HG03025 (cell line): ENCODE data around the gene ZNF280D.

Experiments used
- ATAC-seq: cut with Tn5 transposase; IDR thresholded peaks from one replicate; pipeline ENCODE4 v1.9.1; 2021; ENCODE audit warnings: mild to moderate bottlenecking, moderate library complexity; ENCODE audit not compliant: unreplicated experiment, low FRiP score

The ZNF280D gene

DNA sequence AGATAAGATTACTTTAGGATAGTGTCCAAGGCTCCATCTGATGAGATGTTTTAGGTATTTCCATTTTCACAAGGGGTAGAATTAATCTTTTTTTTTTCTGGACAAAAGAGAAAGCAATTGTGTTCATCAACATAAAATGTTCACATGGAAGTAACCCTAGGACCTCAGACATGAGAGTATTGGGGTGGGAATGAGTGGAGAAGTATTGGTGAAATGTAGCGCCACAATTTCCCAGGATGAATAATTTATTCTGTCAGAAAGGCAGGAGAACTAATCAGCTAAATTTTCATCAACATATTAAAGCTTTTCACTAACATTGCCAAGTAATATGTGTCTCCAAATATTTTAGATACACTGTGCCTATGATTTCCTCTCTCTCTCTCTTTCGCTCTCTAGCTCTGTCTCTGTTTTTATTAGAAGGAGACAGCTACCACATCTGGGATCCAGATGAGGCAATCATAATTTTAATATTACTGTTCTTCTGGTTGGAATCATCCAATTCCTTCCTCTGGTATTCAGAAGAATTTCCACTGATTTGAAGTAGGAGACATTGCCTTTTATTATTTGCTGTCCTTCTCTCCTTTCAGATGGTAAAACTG is 21.6 kb upstream of the ZNF280D start:
- no peak for ATAC-seq

DNA sequence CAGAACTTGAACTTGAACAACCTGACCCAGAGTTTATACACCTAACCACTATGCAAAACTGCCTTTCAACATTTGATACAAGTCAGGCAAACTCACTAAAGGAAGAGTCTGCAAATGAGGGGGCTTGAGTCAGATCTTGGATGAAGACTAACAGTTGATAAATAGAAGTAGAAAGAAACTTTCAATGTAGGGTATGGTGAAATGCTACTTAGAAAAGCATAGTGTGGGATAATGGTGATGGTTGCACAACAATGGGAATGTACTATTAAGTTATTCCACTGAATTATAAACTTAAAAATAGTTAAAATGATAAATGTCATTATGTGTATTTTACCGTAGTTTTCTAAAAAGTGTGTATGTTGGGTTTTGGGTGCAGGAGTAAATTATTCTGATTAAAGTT is 19.7 kb upstream of the ZNF280D start:
- no peak for ATAC-seq

DNA sequence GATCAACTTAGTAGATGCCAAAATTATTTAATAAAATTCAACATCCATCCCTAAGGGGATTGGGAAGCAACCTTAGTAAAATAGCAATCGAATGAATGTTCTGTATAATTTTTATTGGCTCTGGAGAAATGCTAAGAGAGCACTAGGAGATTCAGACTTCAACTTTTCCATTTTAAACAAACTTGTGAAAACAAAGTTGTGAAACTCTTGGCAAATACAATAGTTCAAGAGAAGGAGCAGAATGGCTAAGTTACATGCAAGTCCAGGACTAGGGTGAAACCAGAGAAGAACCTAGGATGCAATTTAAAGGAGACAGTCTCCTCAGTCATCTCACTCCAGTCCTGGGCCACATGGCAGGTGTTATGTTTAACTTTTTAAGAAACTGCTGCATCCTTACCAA is 16.7 kb upstream of the ZNF280D start:
- no peak for ATAC-seq

DNA sequence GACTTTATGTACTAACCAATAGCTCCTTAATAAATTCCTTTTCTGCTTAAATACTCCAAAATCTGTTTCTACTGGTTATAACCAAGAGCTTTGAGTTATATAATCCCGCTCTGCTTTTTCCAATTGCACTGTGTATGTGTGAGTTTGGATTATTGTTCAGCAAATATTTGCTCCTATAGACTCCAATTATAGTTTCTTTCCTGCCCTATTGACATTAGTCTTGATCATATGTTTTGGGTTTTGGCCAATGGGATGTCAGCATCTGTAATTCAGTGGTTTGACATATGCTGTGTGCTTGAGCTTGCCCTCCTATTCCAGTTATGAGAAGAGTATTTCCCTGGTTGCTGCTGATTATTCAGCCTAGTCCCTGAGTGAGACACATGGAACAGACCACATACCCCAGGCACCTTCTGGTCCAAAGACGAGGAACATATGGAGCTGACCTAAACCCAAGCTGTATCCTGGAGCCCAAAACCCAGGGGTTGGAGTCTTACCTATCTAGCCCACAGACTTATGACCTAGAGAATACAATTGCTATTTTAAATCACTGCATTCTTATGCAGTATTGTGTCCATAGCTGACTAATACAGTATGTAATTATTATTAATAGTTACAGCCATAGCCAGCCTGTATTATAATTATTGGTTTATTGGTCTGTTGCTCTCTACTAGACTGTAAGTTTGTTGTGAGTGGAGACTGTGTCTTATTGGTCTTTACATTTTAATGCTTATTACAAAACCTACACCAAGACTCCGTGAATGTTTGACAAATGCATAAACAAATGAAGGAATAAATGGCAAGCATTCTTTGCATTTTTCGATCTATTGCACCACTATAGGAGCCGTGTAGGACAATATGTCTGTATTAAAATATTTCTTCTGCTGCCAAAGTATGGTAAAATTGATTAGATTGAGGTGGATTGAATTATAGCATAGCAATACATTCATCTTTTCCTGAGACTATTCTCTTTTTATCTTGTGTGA is 11.7 kb upstream of the ZNF280D start:
- ATAC-seq: no peak

DNA sequence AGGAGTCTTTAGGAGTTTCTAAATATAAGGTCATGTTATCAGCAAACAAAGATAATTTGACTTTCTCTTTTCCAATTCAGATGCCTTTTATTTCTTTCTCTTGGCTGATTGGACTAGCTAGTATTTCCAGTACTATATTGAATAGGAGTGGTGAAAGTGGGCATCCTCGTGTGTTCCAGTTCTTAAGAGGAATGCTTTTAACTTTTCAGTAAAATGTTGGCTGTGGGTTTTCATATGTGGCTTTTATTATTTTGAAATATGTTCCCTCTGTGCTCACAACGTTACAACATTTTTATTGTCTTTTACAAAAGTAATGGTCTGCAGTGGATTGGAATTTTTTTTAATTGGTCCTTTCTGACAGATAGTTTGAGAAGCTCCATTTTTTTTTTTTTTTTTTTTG is 8.2 kb upstream of the ZNF280D start:
- no peak for ATAC-seq

DNA sequence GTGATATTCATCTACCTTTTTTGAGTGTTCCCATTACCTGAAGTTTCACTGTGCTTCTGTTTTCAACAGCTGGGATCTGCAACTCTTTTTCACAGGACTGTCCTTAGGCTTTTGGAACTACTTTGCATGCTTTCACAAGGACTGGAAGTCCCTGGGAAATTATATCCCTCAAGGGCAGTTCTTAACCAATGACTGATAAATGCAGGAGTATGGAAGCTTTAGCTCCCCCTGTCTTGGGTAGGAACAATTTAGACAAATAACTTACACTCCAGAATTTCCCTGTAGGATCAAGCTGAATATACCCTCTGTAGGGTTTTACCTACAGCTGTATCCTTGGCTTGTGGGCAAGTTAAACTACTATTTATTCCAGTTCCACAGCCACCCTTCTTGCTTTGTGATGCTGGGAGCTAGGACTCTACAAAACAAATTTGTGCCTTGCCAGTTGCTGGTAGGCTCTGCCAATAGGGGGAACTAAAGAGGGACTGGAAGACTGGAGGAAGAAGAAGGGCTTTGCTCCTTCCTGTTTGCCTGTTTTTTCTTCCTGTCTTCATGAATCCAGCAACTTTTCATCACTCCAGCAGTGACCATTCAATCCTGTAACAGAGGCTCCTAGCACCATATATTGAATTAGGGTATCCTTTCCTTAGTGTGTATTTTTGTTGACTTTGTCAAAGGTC is 6.8 kb upstream of the ZNF280D start:
- ATAC-seq: no peak

DNA sequence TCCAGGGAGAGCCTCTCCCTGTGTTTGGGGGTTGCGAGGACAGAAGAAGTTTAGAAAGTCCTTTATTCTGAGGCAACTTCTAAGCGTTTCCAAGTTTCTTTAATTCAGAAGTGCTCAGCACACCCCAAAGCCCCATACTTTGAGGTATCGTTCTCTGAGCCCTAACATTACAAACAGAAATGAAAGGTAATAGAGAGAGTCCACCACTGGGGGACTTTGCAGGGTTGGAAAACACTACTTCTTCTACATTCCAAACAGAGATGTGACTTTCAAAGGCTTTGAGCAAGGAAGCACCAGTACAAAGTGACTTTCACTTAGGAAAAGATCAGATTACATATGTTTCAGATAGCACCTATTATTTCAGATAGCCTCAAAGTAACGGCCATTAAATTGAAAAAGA is 6.2 kb upstream of the ZNF280D start:
- ATAC-seq: no peak

DNA sequence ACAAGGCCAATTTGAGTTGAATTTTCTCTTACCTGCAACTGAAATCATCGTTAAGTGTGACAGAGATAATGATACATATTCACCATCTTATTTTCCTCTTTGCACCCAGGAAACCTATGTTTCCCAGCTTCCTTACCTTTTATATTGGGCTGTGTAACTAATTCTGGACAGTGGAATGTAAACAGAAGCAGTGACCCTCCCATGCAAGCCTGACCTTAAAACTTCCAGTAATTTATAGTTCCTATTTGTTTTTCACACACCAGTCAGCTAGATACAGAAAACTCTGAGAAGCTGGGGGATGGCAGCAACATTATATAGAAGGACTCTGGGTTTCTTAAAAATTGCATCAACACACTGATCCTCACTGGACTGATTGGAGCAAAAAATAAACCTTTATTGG is 4.5 kb upstream of the ZNF280D start:
- no peak for ATAC-seq

DNA sequence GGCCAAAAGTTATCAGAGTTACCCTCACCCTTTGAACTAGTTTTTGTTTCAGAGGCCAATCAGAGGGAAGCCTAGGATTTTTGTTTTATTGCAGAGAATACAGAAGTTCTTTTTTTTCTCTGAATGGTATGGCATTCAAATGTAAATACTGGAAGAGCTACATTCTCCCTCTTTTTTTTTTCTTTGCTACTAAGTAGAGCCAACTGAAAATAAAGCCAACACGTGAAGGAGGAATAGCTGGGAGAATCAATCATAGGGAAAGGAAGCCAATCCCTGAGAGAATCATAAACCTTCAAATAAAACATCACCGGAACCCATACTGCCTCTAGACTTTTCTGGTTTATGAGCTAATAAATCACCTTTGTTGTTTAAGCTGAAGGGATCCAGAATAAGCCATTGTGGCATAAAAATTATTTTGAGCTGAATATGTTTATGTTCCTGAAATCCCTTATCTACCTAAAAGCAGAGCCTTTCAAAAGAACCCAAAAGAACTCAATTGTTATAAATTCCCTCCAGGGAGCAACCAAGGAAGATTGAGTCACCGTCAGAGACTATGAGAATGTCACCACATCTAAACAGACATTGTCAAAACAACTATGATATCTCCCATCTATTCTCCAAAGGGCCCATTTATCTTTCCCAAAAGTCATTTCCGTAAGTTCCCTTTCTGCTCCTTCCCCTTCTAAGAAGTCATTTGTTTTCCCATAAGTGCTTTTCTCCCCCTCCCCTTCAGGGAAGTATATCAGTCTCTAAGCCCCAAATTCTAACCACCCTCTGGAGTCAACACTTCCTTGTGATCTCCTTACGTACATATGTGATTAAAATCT is 3.8 kb upstream of the ZNF280D start:
- no peak for ATAC-seq

DNA sequence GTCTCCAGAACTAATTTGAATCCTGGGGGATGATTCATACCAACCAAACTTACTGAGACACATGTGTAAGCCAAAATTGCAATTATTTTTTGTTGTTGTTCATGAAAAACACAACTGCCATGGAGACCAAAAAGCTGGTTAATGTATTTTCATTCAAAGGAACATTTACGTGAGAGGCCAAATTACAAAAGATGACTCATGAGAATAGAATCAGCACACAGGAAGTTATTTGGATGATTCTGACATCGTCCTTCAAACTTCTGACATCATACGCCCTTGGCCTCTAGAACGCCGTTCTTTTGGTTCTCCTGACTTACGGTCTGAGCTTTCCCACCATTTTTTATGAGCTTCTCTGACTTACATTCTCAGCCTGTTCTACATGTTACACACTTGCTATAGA is 3.0 kb upstream of the ZNF280D start:
- no peak for ATAC-seq

DNA sequence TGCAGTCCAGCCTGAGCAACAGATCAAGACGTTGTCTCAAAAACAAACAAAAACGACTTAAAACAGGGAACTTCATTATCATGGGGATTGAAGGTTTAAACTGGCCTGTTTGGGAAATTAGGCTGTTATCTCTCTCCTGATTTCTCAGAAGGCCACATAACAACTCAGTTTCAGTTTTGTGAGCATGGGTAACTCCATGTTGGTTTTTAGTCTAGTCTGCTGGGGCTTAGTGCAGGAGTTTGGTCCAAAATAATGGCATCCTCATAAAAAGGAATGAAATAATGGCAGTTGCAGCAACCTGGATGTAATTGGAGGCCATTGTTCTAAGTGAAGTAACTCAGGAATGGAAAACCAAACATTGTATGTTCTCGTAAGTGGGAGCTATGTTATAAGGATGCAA is 2.3 kb upstream of the ZNF280D start:
- no peak for ATAC-seq

DNA sequence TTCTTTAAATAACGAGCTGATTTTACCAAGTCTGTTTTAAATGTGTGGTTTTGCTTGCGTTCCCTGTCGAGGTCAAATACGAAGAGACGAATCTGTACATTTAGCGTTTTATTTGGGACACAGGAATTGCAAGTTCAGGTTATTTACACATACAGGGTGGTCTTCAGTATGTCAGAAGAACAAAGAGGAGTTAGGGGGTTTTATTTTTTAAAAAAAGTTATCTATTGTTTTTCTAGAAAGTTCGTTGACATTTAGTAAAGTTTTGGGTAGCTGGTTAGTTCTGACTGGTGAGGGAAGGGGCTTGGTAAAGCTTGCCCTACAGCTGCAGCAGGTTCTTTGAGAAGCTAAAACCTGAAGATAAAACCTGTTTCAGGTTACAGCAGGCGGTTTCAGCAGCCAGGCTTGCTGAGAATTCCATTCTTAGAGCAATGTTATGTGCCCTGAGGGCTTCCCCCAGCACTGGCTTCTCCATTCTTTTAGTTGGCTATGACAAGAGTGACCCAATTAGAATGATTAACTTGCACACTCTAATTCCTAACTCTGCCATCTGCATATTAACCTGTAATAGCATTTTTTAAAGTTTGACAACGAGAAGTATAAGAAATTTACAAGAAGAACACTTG is 815 bp upstream of the ZNF280D start:
- no peak for ATAC-seq

DNA sequence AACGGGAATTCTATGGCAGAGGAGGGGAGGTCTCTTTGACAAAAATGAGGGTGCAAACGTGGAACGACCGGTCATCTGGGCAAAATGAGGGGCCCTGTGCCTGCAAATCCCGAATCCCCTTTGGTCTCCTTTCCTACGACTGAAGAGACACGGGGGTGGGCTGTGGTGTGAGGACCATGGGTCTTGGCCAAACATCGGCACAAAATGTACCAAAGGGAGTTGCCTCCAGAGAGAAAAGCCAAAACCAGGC is 498 bp downstream of the ZNF280D start:
- ATAC-seq: peak; percentile 13

DNA sequence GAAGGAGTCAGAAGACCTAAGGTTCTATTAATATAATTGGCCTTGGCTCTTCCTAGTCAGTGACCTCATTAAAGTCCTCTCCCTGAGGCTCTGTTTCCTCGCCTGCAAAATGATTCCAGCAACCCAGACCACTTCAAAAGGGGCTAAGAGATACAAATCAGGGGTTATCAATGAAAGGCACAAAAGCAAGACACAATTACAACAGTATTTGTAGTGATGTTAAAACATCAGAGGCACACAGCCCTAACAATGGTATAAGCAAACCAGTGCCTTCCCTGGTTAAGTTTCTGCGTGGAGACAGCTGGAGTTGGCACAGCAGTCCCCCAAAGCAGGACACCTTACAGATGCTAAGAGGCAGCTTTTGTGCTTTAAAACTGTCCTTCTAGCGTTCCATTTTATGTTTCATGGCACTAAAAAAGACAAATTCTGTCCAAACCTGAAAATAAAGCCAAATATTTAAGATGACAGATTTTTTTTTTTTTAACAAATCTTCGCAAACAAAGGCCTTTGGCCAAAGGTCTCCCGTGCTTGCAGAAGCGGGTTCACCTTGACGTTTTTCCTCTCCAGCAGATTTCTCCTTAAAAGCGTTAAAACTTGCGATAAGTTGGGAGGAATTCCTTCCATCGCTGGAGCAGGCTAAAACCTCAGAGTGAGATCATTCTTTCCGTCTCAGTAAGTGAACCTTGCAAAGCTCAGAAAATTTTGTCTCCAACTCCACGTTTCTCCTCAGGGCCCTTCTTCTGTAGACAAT is 999 bp downstream of the ZNF280D start:
- ATAC-seq: no peak

DNA sequence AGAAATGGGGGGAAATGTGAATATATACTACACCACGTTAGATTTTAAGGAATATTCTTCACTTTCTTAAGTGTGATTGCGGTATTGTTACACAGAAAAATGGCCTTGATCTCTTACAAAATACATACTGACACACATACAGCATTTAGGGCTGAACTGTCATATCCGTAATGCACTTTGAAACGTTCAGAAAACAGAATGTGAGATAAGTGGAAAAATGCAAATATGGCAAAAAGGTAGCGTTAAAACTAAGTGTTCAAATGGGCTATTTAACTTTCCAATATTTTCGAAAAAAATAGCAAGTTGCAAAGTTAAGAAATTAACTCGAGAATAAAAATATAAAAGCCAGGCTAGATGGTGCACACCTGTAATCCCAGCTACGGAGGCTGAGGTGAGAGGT is 1.8 kb downstream of the ZNF280D start:
- ATAC-seq: no peak

DNA sequence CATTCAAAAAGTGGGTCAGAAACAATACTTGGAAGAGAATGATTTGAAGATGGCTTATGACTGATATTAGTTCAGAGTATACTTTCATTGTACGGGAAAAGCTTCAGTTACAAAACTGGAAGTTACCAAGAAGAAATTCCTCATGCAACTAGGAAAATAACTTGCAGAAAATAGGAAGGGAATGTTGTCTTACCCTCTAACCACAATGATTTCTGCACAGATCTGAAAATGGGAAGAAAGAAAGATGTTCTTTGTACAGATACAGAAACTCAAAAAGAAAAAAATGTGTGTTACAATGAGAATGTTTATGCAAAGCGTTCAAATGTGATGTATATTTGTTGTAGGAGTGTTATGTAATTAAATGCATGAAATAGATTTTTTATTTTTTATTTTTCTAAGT is 3.7 kb downstream of the ZNF280D start:
- ATAC-seq: no peak

DNA sequence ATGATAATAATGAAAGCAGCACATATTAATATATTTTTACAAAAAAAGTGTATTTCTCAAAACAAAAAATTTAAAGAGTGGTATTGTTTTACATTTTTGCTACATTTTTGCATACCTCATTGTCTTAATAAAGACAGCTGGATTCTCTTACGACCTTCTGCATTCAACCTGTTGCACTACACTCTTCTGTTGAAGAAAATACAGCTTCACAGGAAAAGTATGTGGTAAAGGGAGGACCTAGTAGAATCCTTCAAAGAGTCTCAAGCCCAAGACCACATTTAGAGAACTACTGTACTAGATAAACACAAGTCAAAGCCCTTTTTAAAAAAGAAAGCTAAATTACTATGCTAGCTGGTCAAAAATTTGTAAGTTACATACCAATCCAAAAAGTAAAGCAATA is 7.9 kb downstream of the ZNF280D start:
- ATAC-seq: no peak

DNA sequence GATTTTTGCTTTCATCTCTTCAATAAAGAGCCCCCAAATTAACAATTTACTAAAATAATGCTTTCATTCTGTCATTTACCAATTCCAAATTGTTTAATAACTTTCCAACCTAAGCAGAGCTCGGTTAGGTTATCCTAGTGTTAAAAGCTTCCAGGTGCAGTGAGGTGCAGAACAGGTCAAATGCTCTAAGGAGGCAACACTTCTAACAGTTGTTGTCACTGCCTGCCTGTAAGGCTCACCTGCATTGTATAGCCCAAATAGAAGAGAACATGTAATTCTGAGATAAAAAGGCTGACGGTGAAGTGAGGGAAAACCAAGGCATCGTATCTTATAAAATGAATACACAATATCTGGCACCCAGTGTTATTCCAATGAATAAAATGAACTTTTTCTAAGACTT is 9.1 kb downstream of the ZNF280D start:
- no peak for ATAC-seq

DNA sequence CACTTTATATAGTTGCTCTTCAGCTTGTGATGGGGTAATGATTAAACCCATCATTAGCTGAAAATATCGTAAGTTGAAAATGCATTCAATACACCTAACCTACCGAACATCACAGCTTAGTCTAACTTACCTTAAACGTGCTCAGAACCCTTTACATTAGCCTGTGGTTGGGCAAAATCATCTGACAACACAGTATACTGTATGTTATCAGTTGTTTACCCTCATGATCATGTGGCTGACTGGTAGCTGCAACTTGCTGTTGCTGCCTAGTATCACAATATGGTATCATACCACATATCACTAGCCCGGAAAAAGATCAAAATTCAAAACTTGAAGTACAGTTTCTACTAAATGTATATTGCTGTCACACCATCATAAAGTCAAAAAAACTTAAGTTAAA is 9.5 kb downstream of the ZNF280D start:
- no peak for ATAC-seq
